T-helper 2 cell (primary cell): ENCODE data around the gene KCNQ2.

Experiments used
- DNase-seq, 5 experiments: peaks; one replicate each; pipeline versions ENCODE4 v3.0.0 to v3.0.0-alpha.2; 2012 to 2022

Gene KCNQ2

DNA sequence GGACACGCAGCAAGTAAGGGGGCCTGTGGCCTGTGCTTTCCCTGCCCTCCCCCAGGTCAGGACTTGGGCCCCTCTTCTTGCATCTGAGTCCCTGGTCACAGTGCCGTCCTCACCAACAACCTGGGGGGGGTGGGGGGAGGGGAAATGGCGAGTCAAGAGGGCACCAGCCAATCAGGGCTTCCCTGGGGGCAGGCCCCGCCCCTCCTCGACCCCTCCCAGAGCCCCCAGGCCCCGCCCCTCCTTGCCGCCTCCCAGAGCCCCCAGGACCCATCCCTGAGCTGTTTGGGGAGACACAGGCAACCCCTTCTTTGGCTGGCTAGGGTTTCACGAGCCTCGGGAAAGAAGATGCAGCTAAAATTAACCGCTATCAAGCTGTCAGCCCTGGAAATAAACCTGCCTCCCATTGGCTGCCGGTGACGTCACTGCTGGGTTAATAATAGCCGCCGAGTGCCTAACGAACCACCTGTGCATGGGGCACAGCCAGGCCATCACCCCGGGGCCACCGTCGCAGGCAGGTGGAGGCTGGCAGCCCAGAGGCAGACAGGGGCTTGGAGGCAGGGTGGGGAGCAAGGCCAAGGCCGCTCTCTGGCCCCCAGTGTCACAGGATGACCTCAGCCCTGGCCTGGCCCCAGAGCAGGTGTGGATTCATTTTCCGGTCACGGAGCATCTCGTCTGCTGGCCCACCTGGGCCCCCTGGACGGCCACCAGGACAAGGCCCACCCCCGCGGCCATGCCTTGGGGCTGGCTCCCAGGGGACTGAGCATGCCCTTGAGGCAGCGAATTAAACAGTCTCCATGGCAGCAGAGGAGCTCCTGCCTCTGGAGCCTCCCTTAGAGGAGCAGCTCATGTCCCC, 29.6 kb upstream of the KCNQ2 start:
- no peak for DNase-seq

DNA sequence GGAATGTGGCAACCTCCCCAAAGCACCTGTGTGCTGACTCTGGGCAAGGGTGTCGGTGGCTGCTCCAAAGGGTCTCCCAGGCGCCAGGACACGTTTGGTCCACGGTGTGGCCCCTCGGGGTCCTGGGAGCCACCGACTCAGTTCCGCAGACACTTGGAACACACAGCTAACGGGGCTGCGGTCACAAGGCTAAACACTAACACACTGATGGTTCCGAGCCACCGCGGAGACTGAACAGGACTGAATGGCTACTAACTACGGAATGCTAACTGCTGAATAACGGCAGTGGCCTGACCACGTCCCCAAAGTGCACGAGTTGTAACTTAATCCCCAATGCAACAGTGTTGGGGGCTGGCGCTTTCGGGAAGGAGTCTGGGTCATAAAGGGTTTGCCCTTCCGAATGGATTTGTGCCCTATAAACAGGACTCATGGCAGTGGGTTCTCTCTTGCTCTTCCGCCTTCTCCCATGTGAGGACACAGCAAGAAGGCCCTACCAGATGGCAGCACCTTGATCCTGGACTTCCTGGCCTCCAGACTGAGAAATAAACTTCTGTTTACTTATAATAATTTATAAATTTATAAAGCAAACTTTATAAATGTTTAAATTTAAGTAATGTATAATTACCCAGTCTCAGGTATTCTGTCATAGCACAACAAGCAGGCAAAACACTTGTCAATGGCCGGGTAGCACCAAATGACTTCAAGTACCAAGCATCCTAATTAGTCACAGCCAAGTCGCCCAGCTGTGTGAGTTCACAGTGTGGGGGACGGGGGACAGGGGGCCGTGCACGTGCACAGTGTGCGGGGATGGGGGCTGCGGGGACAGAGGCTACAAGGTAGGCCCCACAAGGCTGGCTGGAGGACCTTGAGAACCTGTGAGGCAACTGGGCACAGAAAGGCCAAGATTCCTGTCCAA, 28.7 kb upstream of the KCNQ2 start:
- DNase-seq: no peak

DNA sequence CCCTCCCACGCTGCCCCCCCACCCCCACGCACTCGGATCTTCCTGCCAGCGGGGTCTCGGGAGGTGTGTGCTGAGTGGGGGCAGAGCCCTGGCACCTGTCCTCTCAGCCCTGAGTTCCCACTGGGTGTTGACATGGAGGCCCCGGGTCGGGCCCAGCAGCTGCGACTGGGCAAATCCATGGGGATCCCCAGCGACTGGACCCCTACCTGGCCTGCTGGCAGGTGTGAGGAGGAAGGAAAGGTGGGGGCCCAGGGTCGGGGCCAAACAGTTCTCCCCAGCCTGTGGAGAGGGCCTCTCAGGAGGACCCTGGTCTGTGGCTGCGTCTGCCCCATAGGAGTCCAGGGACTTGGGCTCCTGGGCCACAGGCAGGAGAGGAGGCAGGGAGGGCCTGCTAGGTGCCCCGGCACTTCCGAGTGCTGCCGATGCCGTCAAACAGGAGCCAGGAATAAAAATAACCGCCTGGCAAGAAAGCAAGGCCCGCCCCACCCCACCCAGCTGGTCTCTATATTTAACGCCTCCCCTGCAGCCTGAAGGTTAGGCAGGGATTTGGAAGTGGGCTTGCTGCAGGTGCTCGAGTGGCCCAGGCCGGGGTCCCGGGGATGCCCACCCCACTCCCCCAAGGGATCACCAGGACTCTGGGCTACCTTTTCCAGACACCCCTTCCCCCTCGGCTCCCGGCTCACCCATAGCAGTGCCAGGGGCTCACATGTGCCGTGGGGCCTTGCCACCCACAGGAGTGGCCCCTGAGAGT, 27.9 kb upstream of the KCNQ2 start:
- no peak for DNase-seq

DNA sequence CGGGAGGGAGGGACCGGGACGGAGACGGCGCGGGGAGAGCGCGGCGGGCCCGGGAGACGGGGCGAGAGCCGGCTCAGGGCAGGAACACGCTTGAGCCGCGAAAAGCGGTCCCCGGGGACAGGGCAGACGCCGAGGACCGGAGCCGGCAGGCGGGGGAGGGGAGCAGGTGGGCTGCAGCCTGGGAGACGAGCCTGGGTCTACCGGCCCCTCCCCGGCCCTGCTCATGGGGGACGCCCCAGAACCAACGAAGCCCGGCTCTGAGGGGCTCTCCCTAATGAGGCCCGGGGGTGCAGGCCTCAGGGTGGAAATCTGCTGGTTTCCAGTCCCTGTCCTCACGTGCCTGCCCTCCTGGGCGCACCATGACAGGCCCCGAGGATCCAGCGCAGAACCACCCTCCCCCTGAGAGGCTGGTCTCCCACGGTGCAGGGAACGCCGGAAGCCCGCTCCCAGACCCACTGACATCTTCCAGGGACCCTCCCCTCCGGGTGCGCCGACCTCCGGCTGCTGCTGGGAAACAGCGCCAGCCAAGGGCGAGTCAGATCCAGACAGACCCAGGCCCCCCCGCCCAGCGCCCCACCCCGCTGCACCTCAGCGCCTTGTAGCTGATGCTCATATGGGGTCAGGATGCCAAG, 27.0 kb upstream of the KCNQ2 start:
- DNase-seq: no peak

DNA sequence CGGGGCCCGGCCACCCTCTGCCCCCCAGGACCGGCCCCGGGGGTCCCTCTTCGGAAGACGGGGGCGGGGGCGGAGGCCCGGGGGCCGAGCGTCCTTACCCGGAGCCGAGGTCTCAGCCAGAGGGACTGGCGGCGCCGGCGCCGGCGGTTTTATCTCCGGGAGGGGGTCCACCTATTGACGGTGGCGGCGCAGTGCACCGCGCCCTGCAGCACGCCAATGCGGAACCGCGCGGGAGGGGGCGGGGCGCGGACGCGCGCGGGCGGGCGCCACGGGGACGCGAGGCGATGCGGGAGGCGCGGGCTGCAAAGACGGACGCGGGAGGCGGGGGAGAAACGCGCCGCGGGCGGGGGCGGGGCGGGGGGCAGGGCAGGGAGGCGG, 26.5 kb upstream of the KCNQ2 start, which contains the start of gene EEF1A2:
Gene EEF1A2, minus strand, starts transcription at position 124 of the 378 bp plus-strand sequence. CDS start 1,320 bp downstream, outside the sequence.
- peak; percentile 22 to 63 (median 43) for DNase-seq

DNA sequence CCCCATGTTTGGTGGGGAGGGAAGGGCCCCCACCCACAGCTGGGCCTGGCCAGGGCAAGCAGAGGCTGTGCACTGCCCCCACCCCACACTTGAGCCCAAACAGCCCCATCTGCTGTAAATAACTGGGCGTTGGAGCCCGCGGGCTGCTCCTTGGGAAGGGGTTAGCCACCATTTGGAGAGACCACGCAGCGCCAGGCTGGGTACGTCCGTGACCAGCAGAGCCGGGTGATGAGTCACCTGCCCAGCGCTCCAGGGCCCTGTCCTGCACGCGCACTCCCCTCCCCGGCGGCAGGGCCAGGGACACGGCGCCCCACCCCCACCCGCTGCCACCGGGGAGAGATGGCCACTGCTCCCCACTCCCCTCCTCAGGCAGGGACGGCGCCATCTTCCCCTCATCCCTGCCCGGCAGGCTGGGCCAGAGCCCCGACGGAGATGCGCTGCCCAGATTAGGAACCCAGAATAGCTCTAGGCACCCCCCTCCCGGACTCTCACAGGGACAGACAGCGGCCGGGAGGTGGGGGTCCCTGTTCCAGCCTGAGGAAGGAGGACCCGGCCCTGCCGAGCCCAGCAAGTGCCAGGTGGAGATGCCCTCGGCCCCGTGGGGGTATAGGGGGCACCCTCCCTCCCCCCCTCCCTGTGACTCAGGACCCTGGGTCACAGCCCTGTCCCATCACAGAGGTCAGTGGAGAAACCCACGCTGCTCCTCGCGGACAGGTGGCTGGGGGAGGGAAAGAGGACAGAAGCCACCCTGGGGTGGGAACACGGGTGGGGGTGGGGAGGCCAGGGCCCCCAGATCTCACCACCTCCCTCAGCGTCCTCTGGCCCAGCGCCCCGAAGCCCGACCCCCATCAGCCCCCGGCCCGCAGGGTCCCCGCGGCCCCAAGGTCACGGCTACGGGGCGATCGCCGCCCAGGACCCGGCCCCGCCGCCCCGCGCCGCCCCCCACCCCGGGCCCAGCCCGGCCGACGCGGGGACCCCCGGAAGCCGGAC, 25.8 kb upstream of the KCNQ2 start:
- no peak for DNase-seq

DNA sequence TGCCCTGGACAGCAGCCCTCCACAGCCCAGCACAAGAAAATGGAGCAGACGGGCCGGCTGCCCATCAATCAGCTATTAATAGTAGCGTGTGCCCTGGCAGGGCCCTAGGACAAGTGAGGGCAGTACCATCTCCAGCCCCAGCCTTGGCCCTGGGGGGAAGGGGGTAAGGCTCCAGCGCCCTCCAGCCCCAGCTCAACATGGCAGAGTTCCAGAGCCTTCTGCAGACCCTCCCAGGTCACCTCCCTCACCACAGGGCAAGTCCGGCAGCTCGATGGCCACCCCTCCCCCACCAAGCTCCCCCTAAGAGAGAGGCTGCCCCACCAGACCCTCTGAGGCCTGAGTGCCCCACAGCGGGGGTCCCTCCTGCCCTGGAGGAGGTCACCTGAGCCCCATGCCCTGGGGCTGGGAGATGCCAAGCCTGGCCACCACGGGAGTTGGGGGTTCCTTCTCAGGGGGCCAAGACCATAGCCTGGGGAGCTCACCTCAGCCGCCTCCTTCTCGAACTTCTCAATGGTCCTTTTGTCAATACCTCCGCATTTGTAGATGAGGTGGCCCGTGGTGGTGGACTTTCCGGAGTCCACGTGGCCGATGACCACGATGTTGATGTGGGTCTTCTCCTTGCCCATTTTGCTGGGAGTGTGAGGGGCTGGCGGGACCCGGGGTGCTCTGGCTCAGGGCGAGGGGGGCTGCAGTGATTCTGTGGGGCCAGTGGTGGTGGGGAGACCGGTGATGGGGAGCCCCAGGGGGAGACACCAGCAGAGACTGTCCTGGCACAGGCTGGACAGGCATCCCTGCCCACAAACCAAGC, 24.9 kb upstream of the KCNQ2 start:
- DNase-seq: no peak

DNA sequence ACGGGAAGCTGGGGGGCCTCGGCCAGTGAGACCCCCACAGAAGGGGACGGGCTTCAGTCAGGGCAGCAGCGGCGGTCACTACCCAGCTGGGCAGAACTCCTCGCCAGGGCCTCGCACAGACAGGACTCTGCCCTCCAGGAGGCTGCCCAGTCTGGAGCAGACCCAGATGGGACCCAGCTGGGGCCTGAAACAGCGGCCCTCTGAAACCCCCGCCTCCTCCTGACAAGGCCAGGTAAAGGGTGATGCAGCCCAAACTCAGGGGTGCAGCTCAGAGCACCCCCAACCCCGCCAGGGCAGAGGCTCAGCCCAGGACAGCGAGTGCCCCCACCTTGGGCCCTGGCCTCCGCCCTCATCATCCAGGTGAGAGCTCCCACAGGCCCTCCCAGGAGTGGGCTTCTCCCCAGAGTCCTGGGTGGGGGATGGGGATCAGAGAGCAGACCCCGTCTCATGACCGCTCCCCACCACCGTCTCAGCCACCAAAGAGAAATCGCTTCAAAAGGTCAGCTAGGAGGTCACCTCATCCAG, 24.2 kb upstream of the KCNQ2 start:
- no peak for DNase-seq

DNA sequence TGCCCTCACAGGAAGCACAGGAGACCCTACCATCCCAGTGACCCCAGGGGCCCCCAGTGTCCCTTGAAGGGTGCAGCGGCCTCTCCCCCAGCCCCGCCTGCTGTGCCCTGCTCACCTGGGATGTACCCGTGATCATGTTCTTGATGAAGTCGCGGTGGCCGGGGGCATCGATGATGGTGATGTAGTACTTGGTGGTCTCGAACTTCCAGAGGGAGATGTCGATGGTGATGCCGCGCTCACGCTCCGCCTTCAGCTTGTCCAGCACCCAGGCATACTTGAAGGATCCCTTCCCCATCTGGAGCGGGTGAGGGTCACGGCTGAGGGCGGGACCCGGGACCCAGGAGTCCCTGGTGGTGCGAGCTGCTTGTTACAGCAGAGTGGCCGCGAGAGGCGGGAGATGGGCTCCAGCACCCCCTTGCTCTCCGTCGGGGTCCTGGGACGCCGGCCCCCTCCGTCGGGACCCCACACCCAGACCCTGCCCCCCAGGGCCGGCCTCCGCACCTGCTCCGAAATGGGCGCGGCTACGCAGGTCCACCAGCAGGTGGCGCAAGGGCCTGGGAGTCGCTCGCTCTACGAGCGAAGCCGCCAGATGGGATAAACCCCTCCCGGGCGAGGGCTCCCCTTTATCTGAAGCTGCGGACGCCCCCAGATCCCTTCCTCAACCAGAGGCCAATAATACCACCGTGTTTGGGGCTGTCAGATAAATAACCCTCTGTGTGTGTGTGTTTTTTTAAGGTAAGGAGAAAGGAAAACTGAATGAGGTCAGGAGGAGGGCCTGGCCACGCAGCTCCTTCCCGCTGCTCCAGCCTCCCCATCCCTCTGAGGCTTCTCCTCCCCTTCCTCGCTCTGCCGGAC, 23.5 kb upstream of the KCNQ2 start:
- peak; percentile 40 to 75 (median 64) for DNase-seq

DNA sequence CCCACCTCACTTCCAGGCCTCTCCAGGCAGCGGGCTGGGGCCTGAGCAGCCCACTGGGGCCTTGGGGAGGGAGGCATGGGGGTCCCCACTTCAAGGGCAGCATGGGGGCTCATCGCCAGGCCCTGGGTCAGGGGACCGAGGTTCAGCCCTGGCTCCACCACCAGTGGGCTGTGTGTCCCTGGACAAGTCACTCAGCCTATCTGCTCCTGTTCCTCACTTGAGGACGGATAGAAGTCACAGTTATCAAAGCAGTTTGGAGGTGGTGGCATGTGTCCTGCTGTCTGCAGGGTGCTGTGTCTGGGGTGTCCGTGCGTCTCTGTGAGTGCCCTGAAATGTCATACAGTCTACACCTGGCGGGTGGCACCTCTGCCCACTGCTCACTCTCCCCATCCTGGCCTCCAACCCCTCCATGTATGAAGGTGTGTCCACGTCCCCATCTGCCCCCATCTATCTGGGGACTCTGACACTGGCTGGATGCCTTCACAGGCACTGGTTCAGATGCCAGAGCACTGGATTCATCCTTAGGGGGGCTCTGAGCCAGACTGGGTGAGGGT, 22.8 kb upstream of the KCNQ2 start:
- no peak for DNase-seq

DNA sequence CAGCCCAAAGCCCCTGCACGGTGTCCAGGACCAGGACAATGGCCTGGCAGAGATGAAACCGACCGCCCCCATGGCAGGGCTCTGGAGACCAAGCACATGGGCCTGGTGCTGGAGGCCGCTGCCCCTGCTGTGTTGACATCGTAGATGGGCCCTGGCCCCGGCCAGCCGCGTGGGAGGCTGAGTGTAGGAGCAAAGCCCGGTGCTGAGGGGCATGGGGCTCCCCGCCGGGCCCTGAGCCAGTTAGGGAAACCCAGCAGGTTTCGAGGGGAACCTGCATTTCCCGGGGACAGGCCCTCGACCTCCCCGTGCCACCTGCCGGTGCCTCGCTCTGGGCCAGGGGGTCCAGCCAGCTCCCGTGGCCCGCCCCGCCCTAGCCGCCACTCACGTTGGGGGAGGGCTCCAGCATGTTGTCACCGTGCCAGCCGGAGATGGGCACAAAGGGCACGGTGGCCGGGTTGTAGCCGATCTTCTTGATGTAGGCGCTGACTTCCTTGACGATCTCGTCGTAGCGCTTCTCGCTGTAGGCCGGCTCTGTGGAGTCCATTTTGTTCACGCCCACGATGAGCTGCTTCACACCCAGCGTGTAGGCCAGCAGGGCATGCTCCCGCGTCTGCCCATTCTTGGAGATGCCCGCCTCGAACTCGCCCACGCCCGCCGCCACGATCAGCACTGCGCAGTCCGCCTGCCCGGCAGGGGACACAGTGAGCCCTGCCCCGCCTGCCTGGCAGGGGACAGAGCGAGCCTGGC, 22.1 kb upstream of the KCNQ2 start:
- no peak for DNase-seq

DNA sequence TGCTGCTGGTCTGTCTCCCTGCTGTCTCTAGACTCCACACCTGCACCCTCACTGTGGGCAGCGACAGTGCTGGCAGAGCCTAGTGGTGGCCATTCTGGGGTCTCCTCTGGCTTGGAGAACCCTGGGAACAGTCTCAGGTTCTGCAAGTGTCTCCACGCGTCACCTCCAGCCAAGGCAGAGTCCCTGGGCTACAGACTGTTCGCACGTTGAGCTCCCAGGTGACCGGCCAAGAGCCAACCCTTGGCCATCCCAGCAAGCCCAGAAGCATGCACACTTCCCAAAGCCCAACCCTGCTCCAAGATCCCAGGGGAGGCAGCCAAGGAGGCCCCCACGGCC, 21.6 kb upstream of the KCNQ2 start:
- no peak for DNase-seq

DNA sequence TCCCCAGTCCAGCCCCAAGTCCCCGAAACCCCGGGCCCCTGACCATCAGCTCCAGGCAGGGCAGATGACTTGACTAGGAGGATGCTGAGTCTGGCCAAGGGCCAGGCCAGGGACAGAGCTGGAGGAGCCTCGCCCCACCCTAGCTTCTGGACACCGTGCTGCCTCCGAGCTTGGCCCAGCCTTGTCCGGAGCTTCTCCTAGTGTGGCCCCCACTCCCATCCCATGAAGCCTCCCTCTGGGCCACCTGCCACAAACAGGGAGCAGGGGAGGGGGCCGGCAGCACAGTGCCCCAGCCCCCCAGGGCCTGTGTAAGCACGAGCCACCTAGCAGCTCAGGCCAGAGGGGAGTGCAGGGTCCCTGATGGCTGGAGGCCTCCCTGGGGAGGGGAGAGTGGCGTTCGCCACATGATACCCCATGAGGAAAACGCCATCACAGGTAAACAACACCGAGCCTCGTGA, 21.1 kb upstream of the KCNQ2 start:
- no peak for DNase-seq

DNA sequence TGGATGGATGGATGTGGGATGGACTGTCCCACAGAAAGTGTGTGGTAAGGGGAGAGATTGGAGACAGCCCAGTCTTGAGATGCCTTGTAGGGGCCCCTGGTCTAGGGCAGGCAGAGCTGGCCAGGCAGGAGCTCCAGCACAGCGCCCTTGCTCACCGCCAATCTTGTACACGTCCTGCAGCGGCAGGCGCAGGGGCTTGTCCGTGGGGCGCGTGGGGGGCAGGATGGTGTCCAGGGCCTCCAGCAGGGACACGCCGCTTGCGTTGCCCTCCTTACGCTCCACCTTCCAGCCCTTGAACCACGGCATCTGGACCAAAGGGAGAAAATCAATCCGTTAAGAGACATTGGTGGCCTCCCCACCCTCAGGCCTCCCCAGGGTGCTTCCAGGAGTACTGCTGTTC, 20.5 kb upstream of the KCNQ2 start:
- no peak for DNase-seq

DNA sequence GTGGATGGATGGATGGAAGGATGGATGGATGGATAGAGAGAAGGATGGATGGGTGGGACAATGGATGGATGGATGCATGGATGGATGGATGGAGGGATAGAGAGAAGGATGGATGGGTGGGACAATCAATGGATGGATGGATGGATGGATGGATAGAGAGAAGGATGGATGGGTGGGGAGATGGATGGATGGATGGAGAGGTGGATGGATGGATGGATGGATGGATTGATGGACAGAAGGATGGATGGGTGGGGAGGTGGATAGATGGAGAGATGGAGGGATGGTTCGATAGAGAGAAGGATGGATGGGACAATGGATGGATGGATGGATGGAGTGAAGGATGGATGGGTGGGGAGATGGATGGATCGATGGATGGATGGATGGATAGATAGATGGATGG, 20.1 kb upstream of the KCNQ2 start:
- no peak for DNase-seq

DNA sequence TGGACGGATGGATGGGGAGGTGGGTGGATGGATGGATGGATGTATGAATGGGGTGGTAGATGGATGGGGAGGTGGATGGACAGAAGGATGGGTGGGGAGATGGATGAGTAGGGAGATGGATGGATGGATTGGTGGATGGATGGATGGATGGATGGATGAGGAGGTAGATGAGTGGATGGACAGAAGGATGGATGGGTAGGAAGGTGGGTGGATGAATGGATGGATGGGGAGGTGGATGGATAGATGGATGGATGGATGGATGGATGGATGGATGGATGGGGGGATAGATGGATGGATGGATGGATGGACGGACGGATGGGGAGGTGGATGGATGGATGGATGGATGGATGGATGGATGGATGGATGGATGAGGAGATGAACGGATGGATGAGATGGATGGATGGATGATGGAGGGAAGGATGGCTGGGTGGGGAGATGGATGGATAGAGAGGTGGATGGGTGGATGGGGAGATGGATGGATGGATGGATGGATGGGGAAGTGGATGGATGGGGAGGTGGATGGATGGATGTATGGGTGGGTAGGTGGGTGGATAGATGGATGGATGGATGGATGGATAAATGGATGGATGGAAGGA, 19.3 kb upstream of the KCNQ2 start:
- no peak for DNase-seq

DNA sequence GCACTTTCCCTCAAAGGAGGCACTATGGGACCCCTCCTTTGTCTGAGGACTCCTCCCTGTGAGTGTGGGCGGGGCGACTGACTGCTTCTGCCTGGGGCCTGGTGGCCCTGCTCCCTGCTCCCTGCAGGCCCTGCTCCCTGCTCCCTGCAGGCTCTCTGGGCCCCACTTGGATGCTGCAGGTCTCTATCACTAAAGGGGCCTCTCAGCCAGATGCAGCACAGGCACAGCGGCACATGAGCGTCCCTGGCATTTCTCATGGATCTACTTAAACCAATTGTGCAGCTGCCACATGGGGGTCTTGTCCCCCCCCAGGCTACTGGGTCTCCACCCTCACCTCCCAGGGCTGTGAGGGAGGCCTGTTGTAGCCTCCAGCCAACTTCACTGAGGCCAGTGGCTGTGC, 18.6 kb upstream of the KCNQ2 start:
- no peak for DNase-seq

DNA sequence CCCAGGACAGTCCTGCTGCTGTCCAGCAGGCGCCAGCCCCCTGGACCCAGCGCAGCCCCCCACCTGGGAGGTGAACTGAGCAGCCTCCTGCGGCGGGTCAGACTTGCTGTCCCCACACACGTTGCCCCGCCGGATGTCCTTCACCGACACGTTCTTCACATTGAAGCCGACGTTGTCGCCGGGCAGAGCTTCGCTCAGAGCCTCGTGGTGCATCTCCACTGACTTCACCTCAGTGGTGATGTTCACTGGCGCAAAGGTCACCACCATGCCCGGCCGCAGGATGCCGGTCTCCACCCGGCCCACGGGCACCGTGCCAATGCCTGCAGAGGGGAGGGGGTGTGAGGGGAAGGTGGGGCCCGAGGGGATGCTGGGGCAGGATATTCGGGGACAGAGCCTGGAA, 18.0 kb upstream of the KCNQ2 start:
- no peak for DNase-seq
